Measurements from ENCODE around the gene DPYSL4.

Gene DPYSL4

GRCh38 chr10:132247943-132248342 lies 61.2 kb downstream of the DPYSL4 start:
- no peak for DNase-seq

- DNase-seq = peak; percentile 44
These were observed 61.9 kb downstream of the DPYSL4 start for GRCh38 chr10:132248455-132249225.

- no peak for DNase-seq
These were observed 62.5 kb downstream of the DPYSL4 start for GRCh38 chr10:132249226-132249724.

- no peak for DNase-seq
These were observed 63.2 kb downstream of the DPYSL4 start for GRCh38 chr10:132249824-132250375.

DNA sequence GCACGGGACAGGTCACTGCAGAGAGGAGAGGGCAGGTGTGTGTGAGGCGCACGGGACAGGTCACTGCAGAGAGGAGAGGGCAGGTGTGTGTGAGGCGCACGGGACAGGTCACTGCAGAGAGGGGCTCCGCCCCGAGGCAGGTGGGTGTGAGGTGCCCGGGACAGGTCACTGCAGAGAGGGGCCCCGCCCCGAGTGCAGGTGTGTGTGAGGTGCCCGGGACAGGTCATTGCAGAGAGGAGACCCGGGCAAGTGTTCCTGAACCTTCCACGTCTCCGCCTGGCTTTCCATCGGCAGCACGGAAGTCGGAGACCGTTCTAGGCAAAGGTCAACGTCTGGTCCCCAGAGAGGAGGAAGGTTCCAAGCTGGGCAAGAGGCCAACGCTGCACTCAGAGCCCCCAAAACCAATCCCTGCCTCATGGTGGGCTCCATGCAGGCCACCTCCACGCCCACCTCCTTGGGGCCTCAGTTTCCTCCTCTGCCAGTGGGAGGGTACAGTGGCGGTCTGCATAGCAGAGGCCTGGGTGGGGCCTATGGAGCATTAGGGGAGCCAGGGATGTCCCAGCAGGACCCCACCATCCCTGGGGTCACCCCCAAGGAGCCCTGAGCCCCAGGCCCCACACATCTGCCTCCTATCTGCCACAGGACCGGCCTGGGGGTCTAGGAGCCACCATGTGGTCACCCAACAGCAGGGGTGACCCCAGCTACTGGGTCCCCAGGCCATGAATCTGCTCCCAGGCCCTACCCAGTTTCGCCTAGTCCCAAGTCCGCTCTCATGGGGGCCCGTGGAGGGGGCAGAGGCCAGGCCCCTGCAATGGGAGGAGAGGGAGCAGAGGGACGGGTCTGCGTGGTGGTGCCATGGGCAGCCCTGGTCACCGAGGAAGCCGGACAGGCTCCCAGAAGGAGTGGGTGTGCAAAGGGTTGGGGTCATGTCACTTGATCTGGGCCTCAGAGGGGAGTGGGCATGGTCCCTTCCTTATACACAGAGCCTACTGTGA lies 64.0 kb downstream of the DPYSL4 start:
- no peak for DNase-seq

GRCh38 chr10:132251928-132252327 lies 65.2 kb downstream of the DPYSL4 start:
- DNase-seq = no peak

DNA sequence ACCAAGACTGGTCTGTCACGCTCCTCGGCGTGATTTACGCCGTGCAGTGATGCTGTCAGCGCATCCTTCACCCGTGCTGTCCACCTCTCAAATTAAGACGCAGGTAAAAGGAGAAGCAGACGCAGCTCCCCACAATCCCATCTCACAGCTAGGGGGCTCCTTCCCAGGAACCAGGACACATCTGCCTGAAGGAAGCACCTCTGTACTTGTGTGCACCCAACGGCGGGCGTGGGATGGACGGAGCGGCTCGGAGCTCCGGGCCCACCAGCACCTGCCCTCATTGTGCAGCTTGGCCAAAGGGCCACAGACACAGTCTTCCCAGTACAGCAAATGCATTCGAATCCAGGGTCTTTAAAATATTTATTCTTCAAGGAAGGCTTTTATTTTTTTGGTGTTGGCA lies 65.7 kb downstream of the DPYSL4 start:
- no peak for DNase-seq

- DNase-seq = no peak
These were observed 66.4 kb downstream of the DPYSL4 start for GRCh38 chr10:132253092-132253687.

- no peak for DNase-seq
These were observed 68.1 kb downstream of the DPYSL4 start for GRCh38 chr10:132254841-132255240.

All from activated T-cell treated with anti-CD3 and anti-CD28 coated beads, Interleukin-2, amount 50 U/mL, for 1 hour (primary cell).